A172 (cell line): ENCODE results near the gene MRFAP1L1. TPM values are rescaled to one million over a fixed set of nuclear protein-coding genes. Genes with fewer than 3 reads are reported as not detected.
"Not testable (repeated sequence)": the region's sequence is repeated elsewhere in the genome, so short reads cannot be mapped to it uniquely, and the experiment has no call there.

ENCODE experiments used
- DNase-seq: peaks from one replicate; pipeline ENCODE4 v3.0.0-alpha.2; 2015; ENCODE audit warnings: low spot score
- total RNA-seq: library from RNA; depleted of rRNA; stranded (reverse); fragments of >200 nt; shearing (Covaris generic); gene quantifications from 2 replicates; pipeline ENCODE4 v1.2.3, GENCODE V29; 2014

MRFAP1L1 gene
- total RNA-seq, 1 experiment from 2014 or later: 90.6 TPM

- peak; percentile 92 for DNase-seq
Observed at GRCh38 chr4:6688879-6689505, 20.7 kb downstream of the MRFAP1L1 start.

- no peak for DNase-seq
Observed at GRCh38 chr4:6687947-6688878, 21.5 kb downstream of the MRFAP1L1 start.

GRCh38 chr4:6686104-6686787 is 23.4 kb downstream of the MRFAP1L1 start:
- no peak for DNase-seq

GRCh38 chr4:6684656-6685055 is 25.0 kb downstream of the MRFAP1L1 start:
- DNase-seq: no peak

GRCh38 chr4:6682862-6683590 is 26.6 kb downstream of the MRFAP1L1 start:
- DNase-seq: no peak

GRCh38 chr4:6681191-6681590 is 28.5 kb downstream of the MRFAP1L1 start:
- no peak for DNase-seq

- no peak for DNase-seq
Observed at GRCh38 chr4:6680372-6681034, 29.2 kb downstream of the MRFAP1L1 start.

- DNase-seq: no peak
Observed at GRCh38 chr4:6676722-6677558, 32.7 kb downstream of the MRFAP1L1 start.

- peak; percentile 54 for DNase-seq
Observed at GRCh38 chr4:6674500-6675149, 35.0 kb downstream of the MRFAP1L1 start.

GRCh38 chr4:6673660-6674499 is 35.8 kb downstream of the MRFAP1L1 start:
- peak; percentile 85 for DNase-seq

GRCh38 chr4:6673191-6673659 is 36.4 kb downstream of the MRFAP1L1 start:
- peak; percentile 29 for DNase-seq

- not testable (repeated sequence) for DNase-seq
Observed at GRCh38 chr4:6672541-6673190, 37.0 kb downstream of the MRFAP1L1 start.

- DNase-seq: no peak
Observed at GRCh38 chr4:6672131-6672530, 37.5 kb downstream of the MRFAP1L1 start.

GRCh38 chr4:6671648-6672047 is 38.0 kb downstream of the MRFAP1L1 start:
- DNase-seq: no peak

- peak; percentile 28 for DNase-seq
Observed at GRCh38 chr4:6668391-6668790, 41.3 kb downstream of the MRFAP1L1 start.

- no peak for DNase-seq
Observed at GRCh38 chr4:6665320-6665654, 44.4 kb downstream of the MRFAP1L1 start.

GRCh38 chr4:6663596-6664393 is 45.9 kb downstream of the MRFAP1L1 start:
- no peak for DNase-seq
